ENCODE data around the gene CDK6.
A peak's percentile ranks its signal among the peaks of the same experiment; 100 is the strongest.

The CDK6 gene

GRCh38 chr7:92678291-92678920, 158.0 kb downstream of the CDK6 start:
- no peak for DNase-seq
- intact Hi-C loops (cut with DNase I): no loop called here

GRCh38 chr7:92674379-92674778, 162.0 kb downstream of the CDK6 start:
- no peak for DNase-seq

GRCh38 chr7:92671505-92672169, 164.7 kb downstream of the CDK6 start:
- intact Hi-C loops (cut with DNase I): no loop called here
- DNase-seq: no peak

More at GRCh38 chr7:92674379-92674778, 162.0 kb downstream of the CDK6 start:
- intact Hi-C loops (cut with DNase I): no loop called here

- intact Hi-C loops (cut with DNase I): no loop called here
These were observed 166.0 kb downstream of the CDK6 start for GRCh38 chr7:92670204-92670851.

GRCh38 chr7:92669616-92670165, 166.7 kb downstream of the CDK6 start:
- no peak for DNase-seq
- intact Hi-C loops (cut with DNase I): no loop called here

More at GRCh38 chr7:92670204-92670851, 166.0 kb downstream of the CDK6 start:
- no peak for DNase-seq

- no peak for DNase-seq
- intact Hi-C loops (cut with DNase I): no loop called here
These were observed 167.8 kb downstream of the CDK6 start for GRCh38 chr7:92668564-92668963.

GRCh38 chr7:92667816-92668535, 168.4 kb downstream of the CDK6 start:
- DNase-seq: no peak
- intact Hi-C loops (cut with DNase I): no loop called here

GRCh38 chr7:92665926-92666325, 170.4 kb downstream of the CDK6 start:
- DNase-seq: no peak
- intact Hi-C loops (cut with DNase I): no loop called here

- intact Hi-C loops (cut with DNase I): no loop called here
- no peak for DNase-seq
These were observed 174.7 kb downstream of the CDK6 start for GRCh38 chr7:92661651-92662050.

GRCh38 chr7:92658671-92659070, 177.7 kb downstream of the CDK6 start:
- intact Hi-C loops (cut with DNase I): no loop called here
- DNase-seq: no peak

GRCh38 chr7:92657391-92657790, 179.0 kb downstream of the CDK6 start:
- intact Hi-C loops (cut with DNase I): no loop called here
- DNase-seq: no peak

- intact Hi-C loops (cut with DNase I): no loop called here
- DNase-seq: no peak
These were observed 180.3 kb downstream of the CDK6 start for GRCh38 chr7:92656121-92656520.

GRCh38 chr7:92655346-92655884, 181.0 kb downstream of the CDK6 start:
- intact Hi-C loops (cut with DNase I): no loop called here

GRCh38 chr7:92653136-92653535, 183.2 kb downstream of the CDK6 start:
- intact Hi-C loops (cut with DNase I): no loop called here
- DNase-seq: no peak

More at GRCh38 chr7:92655346-92655884, 181.0 kb downstream of the CDK6 start:
- DNase-seq: no peak

- intact Hi-C loops (cut with DNase I): no loop called here
- DNase-seq: no peak
These were observed 183.8 kb downstream of the CDK6 start for GRCh38 chr7:92652536-92652935.

- intact Hi-C loops (cut with DNase I): no loop called here
- no peak for DNase-seq
These were observed 186.0 kb downstream of the CDK6 start for GRCh38 chr7:92650391-92650790.

GRCh38 chr7:92648067-92648466, 188.3 kb downstream of the CDK6 start:
- no peak for DNase-seq
- intact Hi-C loops (cut with DNase I): no loop called here

- intact Hi-C loops (cut with DNase I): no loop called here
- peak in 11 of 42 donors; percentile 23 to 64 (median 38) for DNase-seq
These were observed 188.7 kb downstream of the CDK6 start for GRCh38 chr7:92647652-92648051.

- intact Hi-C loops (cut with DNase I): no loop called here
- DNase-seq: peak in 9 of 42 donors; percentile 18 to 46 (median 30)
These were observed 189.3 kb downstream of the CDK6 start for GRCh38 chr7:92647011-92647625.

Data from head of caudate nucleus (tissue), 42 donors.